Neuronal stem cell (in vitro differentiated cells): ENCODE measurements around the gene PPP1R26.
A peak's percentile ranks its signal among the peaks of the same experiment; 100 is the strongest.

Experiments used
- DNase-seq: peaks from one replicate; pipeline ENCODE4 v3.0.0-alpha.2; 2013; ENCODE audit warnings: low spot score
- H2AFZ ChIP-seq: one replicate; pipeline ENCODE4 v1.6.1; 2013; ENCODE audit warnings: mild to moderate bottlenecking, low read length, inconsistent platforms
- H2AK5ac ChIP-seq: 2 replicates; pipeline ENCODE4 v1.6.1; 2013; ENCODE audit warnings: low read depth, mild to moderate bottlenecking, inconsistent platforms, low read length, moderate library complexity, mixed read lengths
- H2BK120ac ChIP-seq: 2 replicates; pipeline ENCODE4 v1.6.1; 2013; ENCODE audit warnings: low read depth, mild to moderate bottlenecking, inconsistent platforms, low read length, moderate library complexity, mixed read lengths
- H2BK12ac ChIP-seq: one replicate; pipeline ENCODE4 v1.6.1; 2013; ENCODE audit warnings: low read length, inconsistent platforms
- H2BK15ac ChIP-seq: 2 replicates; pipeline ENCODE4 v1.6.1; 2013; ENCODE audit warnings: mild to moderate bottlenecking, low read length, inconsistent platforms, mixed read lengths
- H2BK5ac ChIP-seq: one replicate; pipeline ENCODE4 v1.6.1; 2013; ENCODE audit warnings: inconsistent platforms, mild to moderate bottlenecking, low read length, moderate library complexity
- H3K14ac ChIP-seq: one replicate; pipeline ENCODE4 v1.6.1; 2013; ENCODE audit warnings: low read length, inconsistent platforms
- H3K18ac ChIP-seq: 2 replicates; pipeline ENCODE4 v1.6.1; 2013; ENCODE audit warnings: low read length, inconsistent platforms
- H3K23ac ChIP-seq: 2 replicates; pipeline ENCODE4 v1.6.1; 2013; ENCODE audit warnings: low read depth, mild to moderate bottlenecking, mixed read lengths, low read length, inconsistent platforms; ENCODE audit not compliant: poor library complexity
- H3K27ac ChIP-seq: replicated peaks from 3 replicates; pipeline ENCODE4 v1.5.1; 2013; ENCODE audit warnings: low read length, inconsistent platforms
- H3K27me3 ChIP-seq, 3 experiments: 2 replicates each; pipeline ENCODE4 v1.6.1; 2013; ENCODE audit warnings: low read length in 3 of 3, mild to moderate bottlenecking in 2 of 3, inconsistent platforms in 1 of 3, low read depth in 1 of 3, mixed read lengths in 1 of 3, moderate library complexity in 1 of 3; ENCODE audit not compliant: control insufficient read depth in 3 of 3, insufficient read depth in 3 of 3
- H3K36me3 ChIP-seq, 2 donors: replicated peaks in 1 of 2; 2 replicates each; pipeline ENCODE4 v1.6.1; 2013; ENCODE audit warnings: low read length in 2 of 2; ENCODE audit not compliant: control insufficient read depth in 2 of 2, insufficient read depth in 2 of 2
- H3K4ac ChIP-seq: 2 replicates; pipeline ENCODE4 v1.6.1; 2013; ENCODE audit warnings: inconsistent platforms, mild to moderate bottlenecking, low read length, moderate library complexity
- H3K4me1 ChIP-seq, 2 donors: 1 replicate in 1 of 2; 2 replicates in 1 of 2; pipeline ENCODE4 v1.6.1; 2013; ENCODE audit warnings: low read length in 2 of 2, low read depth in 1 of 2; ENCODE audit not compliant: control insufficient read depth in 2 of 2, insufficient read depth in 1 of 2
- H3K4me2 ChIP-seq: one replicate; pipeline ENCODE4 v1.6.1; 2013; ENCODE audit warnings: mild to moderate bottlenecking, low read length, inconsistent platforms; ENCODE audit not compliant: insufficient read depth, poor library complexity, severe bottlenecking
- H3K4me3 ChIP-seq, 2 donors: 2 replicates each; pipeline ENCODE4 v1.5.1; 2013; ENCODE audit warnings: low read length in 2 of 2, mild to moderate bottlenecking in 2 of 2, inconsistent platforms in 1 of 2, moderate library complexity in 1 of 2
- H3K79me1 ChIP-seq: one replicate; pipeline ENCODE4 v1.6.1; 2013; ENCODE audit warnings: low read depth, mild to moderate bottlenecking, inconsistent platforms, low read length, moderate library complexity
- H3K9ac ChIP-seq: one replicate; pipeline ENCODE4 v1.6.1; 2013; ENCODE audit warnings: mild to moderate bottlenecking, low read depth, low read length, inconsistent platforms; ENCODE audit not compliant: poor library complexity
- H3K9me3 ChIP-seq, 2 donors: replicated peaks in 1 of 2; 2 replicates each; pipeline versions ENCODE3 to v1.6.1; 2013; ENCODE audit warnings: low read length in 2 of 2, mild to moderate bottlenecking in 2 of 2, inconsistent platforms in 1 of 2, low read depth in 1 of 2, mixed read lengths in 1 of 2, moderate library complexity in 1 of 2; ENCODE audit not compliant: control insufficient read depth in 2 of 2, insufficient read depth in 1 of 2
- H4K8ac ChIP-seq: one replicate; pipeline ENCODE4 v1.6.1; 2013; ENCODE audit warnings: low read depth, mild to moderate bottlenecking, inconsistent platforms, low read length, moderate library complexity
- H4K91ac ChIP-seq: one replicate; pipeline ENCODE4 v1.6.1; 2013; ENCODE audit warnings: low read length, low read depth, mild to moderate bottlenecking, inconsistent platforms; ENCODE audit not compliant: poor library complexity
- WGBS, 2 donors: extraction: QIAGEN DNeasy Blood & Tissue Kit; methylation state at CpG; one replicate each; pipeline ENCODE4 v1.1.7; 2013; ENCODE audit warnings: missing lambda C conversion rate in 2 of 2, mixed read lengths in 1 of 2; ENCODE audit not compliant: insufficient read length in 2 of 2, insufficient replicate concordance in 1 of 2; ENCODE audit errors: extremely low coverage in 2 of 2; 5-methylcytosine and 5-hydroxymethylcytosine counted together

The PPP1R26 gene

DNA sequence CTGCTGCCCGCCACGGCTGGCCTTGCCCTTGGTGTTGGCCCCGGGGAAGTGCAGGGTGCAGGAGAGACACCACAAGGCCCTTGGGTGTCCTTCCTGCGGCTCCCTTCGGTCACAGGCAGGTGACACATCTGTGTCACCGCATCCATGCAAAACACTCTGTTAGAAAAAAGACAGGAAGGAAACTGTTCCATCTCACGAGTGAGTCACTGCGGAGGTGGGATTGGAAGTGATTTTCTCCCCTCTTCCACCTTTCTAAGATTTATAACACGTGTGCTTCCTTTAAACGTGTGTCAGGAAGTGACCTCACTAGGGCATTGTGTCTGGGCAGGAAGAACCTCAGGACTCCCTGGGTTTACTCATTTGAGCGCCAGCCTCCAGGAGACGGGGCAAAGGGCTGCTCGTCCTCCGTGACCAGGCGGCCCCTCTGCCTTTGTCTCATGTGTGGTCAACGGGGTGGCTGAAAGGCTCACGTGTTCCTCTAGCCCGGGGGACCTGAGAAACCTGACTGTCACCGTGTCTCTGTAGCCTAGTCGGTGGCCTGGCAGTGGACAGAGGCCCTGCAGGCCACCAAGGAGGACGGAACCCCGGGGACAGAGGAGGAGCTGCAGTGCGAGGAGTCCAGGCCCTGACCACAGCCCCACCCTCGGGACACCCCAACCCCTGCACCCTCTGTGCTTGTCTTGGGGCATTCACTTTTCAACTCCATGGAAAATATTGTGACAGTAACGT is 36.7 kb downstream of the PPP1R26 start:
- H3K23ac ChIP-seq = no peak overlapping the region
- no peak overlapping the region for H3K27ac ChIP-seq
- H3K4ac ChIP-seq = no peak overlapping the region
- no peak overlapping the region for H2BK15ac ChIP-seq
- H3K9me3 ChIP-seq = no peaks in the 10 kb centered on the region
- H3K4me3 ChIP-seq = no peak overlapping the region
- H4K8ac ChIP-seq = no peak overlapping the region
- no peak overlapping the region for H2BK120ac ChIP-seq
- H3K18ac ChIP-seq = peak overlapping the region; percentile 89
- peak overlapping the region; percentile 82 for H2AFZ ChIP-seq
- no peak overlapping the region for H3K4me2 ChIP-seq
- DNase-seq = no peak
- H3K4me1 ChIP-seq = peaks cover 0 to 3% of the 10 kb centered on the region in 2 donors
- H3K79me1 ChIP-seq = no peaks in the 10 kb centered on the region
- no peak overlapping the region for H2AK5ac ChIP-seq
- no peak overlapping the region for H3K9ac ChIP-seq
- no peaks in the 10 kb centered on the region for H3K27me3 ChIP-seq
- H2BK5ac ChIP-seq = no peak overlapping the region
- no CpG with 5 or more reads among the region's 25 CpGs for WGBS, 2 donors
- no peak overlapping the region for H2BK12ac ChIP-seq
- no peaks in the 10 kb centered on the region for H3K36me3 ChIP-seq
- no peak overlapping the region for H3K14ac ChIP-seq
- H4K91ac ChIP-seq = no peak overlapping the region

DNA sequence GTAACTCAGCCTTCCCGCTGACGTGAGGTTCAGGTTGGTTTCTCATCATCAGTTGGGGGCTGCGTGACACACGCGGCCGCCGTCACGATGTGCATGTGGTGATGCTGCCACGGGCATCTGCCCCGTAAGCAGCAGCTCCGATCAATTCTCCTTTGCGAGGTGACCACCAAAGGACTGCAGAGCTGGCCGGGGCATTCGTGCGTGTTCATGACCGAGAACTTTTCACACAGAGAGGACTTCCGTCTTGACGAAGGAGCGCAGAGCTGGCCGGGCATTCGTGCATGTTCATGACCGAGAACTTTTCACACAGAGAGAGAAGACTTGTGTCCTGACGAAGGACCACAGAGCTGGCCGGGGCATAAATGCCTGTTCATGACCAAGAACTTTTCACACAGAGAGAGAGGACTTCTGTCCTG is 37.8 kb downstream of the PPP1R26 start:
- H4K91ac ChIP-seq = no peak overlapping the region
- H3K4me1 ChIP-seq = peaks cover 0 to 3% of the 10 kb centered on the region in 2 donors
- no peak for DNase-seq
- H3K9ac ChIP-seq = no peak overlapping the region
- no peaks in the 10 kb centered on the region for H3K9me3 ChIP-seq
- H3K23ac ChIP-seq = no peak overlapping the region
- no peak overlapping the region for H2BK12ac ChIP-seq
- H3K4ac ChIP-seq = no peak overlapping the region
- H3K27me3 ChIP-seq = peaks cover 0 to 1% (median 0%) of the 10 kb centered on the region in 3 experiments
- H3K27ac ChIP-seq = no peak overlapping the region
- H3K4me3 ChIP-seq = no peak overlapping the region
- H3K79me1 ChIP-seq = no peaks in the 10 kb centered on the region
- WGBS, 2 donors = no CpG with 5 or more reads among the region's 24 CpGs
- no peak overlapping the region for H2AFZ ChIP-seq
- no peak overlapping the region for H2BK15ac ChIP-seq
- H4K8ac ChIP-seq = no peak overlapping the region
- H3K36me3 ChIP-seq = no peaks in the 10 kb centered on the region
- no peak overlapping the region for H2BK120ac ChIP-seq
- H2BK5ac ChIP-seq = no peak overlapping the region
- no peak overlapping the region for H3K18ac ChIP-seq
- no peak overlapping the region for H2AK5ac ChIP-seq
- peak overlapping the region; percentile 82 for H3K14ac ChIP-seq
- no peak overlapping the region for H3K4me2 ChIP-seq

DNA sequence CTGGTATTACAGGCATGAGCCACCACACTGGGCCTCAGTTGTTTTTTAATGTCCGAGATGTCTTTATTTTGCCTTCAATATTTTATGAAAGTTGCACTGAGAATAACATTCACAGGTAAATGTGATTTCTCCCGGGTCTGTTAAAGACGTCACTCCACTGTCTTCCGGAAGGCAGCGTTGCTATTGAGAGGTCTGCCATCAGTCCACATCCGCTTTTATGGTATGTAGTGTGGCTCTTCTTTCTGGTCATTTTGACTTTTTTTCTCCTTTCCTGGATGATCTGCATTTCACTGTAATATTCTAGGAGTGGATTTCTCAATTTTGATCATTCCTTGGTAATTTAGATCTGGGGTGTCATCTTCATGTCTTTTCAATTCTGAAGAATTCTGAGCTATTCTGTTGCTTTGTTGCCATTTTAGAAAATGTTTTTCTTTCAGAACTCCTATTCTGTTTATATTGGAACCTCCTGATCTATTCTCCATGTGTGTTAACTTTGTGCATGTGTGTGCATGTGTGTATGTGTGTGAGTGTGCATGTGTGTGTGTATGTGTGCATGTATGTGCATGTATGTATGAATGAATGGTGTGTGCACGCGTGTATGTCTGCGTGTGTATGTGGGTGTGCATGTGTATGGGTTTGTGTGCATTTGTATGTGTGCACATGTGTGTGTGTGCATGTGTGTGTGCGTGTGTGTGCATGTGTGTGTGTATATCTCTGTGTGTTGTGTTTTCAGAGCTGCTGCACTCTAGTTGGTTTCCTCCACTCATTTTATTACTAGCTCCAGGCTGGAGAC is 39.8 kb downstream of the PPP1R26 start:
- no CpG with 5 or more reads among the region's 10 CpGs for WGBS, 2 donors
- H3K4ac ChIP-seq = no peak overlapping the region
- peaks cover 0 to 3% (median 0%) of the 10 kb centered on the region in 3 experiments for H3K27me3 ChIP-seq
- no peak overlapping the region for H3K9ac ChIP-seq
- peak overlapping the region in 1 of 2 donors; percentile 49 for H3K4me3 ChIP-seq
- H3K27ac ChIP-seq = no peak overlapping the region
- no peak overlapping the region for H4K8ac ChIP-seq
- H3K4me1 ChIP-seq = peaks cover 0 to 2% of the 10 kb centered on the region in 2 donors
- no peak overlapping the region for H2BK12ac ChIP-seq
- H4K91ac ChIP-seq = no peak overlapping the region
- no peak overlapping the region for H2AK5ac ChIP-seq
- H3K9me3 ChIP-seq = no peaks in the 10 kb centered on the region
- no peak overlapping the region for H3K14ac ChIP-seq
- H3K79me1 ChIP-seq = no peaks in the 10 kb centered on the region
- H3K23ac ChIP-seq = no peak overlapping the region
- DNase-seq = no peak
- no peaks in the 10 kb centered on the region for H3K36me3 ChIP-seq
- H2BK5ac ChIP-seq = no peak overlapping the region
- H2BK120ac ChIP-seq = no peak overlapping the region
- H3K18ac ChIP-seq = no peak overlapping the region
- H2BK15ac ChIP-seq = no peak overlapping the region
- no peak overlapping the region for H3K4me2 ChIP-seq
- H2AFZ ChIP-seq = no peak overlapping the region

DNA sequence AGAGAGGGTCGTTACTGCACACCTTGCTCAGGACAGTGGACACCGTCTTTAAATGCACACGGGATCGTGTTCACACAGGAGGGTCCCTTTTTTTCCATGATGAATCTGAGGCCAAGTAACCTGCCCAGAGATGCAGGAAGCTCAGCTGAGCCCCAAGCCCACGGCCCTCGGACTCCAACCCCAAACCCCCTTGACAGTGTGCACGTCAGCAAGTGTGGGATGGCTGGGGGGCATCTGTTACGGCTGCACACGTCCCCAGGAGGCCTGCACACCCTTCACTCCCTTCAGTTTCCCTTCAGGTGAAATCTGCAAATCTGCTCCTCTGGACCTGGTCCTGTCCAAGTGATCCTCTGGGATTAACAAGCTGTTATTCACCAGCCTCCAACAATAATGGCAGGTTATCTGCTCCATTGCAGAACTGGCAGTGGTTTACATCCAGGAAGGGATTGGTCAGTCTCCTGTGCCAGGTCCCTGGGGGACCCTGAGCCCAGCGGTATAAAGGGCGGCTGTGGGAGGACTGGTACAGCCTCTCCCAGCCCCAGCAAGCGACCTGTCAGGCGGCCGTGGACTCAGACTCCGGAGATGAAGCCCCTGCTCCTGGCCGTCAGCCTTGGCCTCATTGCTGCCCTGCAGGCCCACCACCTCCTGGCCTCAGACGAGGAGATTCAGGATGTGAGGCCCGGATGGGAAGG is 41.5 kb downstream of the PPP1R26 start, which contains the start of gene LCN1:
Gene LCN1 (plus strand): TSS at position 525 of the 692 bp plus-strand sequence. CDS start 58 bp downstream, at position 583.
- Histone ChIP-seq H2BK12ac (no peak within 1 kb of the TSS), H3K9ac (no peak within 1 kb of the TSS)

More for the DNA sequence above, 41.5 kb downstream of the PPP1R26 start, which contains the start of gene LCN1:
- no peak for DNase-seq
- Histone ChIP-seq H4K91ac (no peak within 1 kb of the TSS), H2BK120ac (no peak within 1 kb of the TSS), H3K9me3 (no peaks in the 10 kb centered on the region), H2BK15ac (no peak within 1 kb of the TSS), H3K4ac (peak within 1 kb of the TSS; percentile 53), H3K4me1 (peaks cover 0 to 2% of the 10 kb centered on the region in 2 donors), H3K14ac (no peak within 1 kb of the TSS), H4K8ac (no peak within 1 kb of the TSS), H3K23ac (no peak within 1 kb of the TSS), H2AFZ (no peak within 1 kb of the TSS), H3K4me2 (no peak within 1 kb of the TSS), H2AK5ac (peak within 1 kb of the TSS; percentile 56), H3K36me3 (no peaks in the 10 kb centered on the region), H2BK5ac (no peak within 1 kb of the TSS), H3K27me3 (peaks cover 0 to 3% (median 0%) of the 10 kb centered on the region in 3 experiments), H3K4me3 (no peak within 1 kb of the TSS), H3K79me1 (no peaks in the 10 kb centered on the region), H3K27ac (no peak within 1 kb of the TSS), H3K18ac (peak within 1 kb of the TSS; percentile 52)
- no CpG with 5 or more reads among the region's 18 CpGs for WGBS, 2 donors
